OCI-LY3 (cell line): ENCODE results near the gene GPR146.

ENCODE experiments used
- H2AFZ ChIP-seq: fragments of 200-600, 300-600 bp; shearing (Covaris generic); 2 replicates; pipeline ENCODE4 v1.6.0; 2014; ENCODE audit warnings: antibody characterized with exemption, low read depth, low read length
- H3K27ac ChIP-seq: fragments of 200-600, 300-600 bp; sonication (generic); 2 replicates; pipeline ENCODE4 v1.5.1; 2014; ENCODE audit warnings: mild to moderate bottlenecking, low read length, moderate library complexity, mixed read lengths
- H3K27me3 ChIP-seq: fragments of 200-600, 300-600 bp; sonication (generic); 2 replicates; pipeline ENCODE4 v1.6.1; 2014; ENCODE audit warnings: low read depth, low read length, mixed read lengths
- H3K36me3 ChIP-seq: fragments of 200-600, 300-600 bp; sonication (generic); replicated peaks from 2 replicates; pipeline ENCODE3; 2014; ENCODE audit warnings: low read depth, low read length, mixed read lengths
- H3K4me1 ChIP-seq: fragments of 300-600, 200-600 bp; sonication (generic); 2 replicates; pipeline ENCODE4 v1.6.1; 2014; ENCODE audit warnings: low read length, mixed read lengths
- H3K4me2 ChIP-seq: fragments of 200-600, 300-600 bp; sonication (generic); 2 replicates; pipeline ENCODE4 v1.6.1; 2014; ENCODE audit warnings: low read length, mixed read lengths
- H3K4me3 ChIP-seq: fragments of 300-600, 200-600 bp; sonication (generic); 2 replicates; pipeline ENCODE4 v1.5.1; 2014; ENCODE audit warnings: antibody characterized with exemption, mild to moderate bottlenecking, low read length, moderate library complexity
- H3K79me2 ChIP-seq: fragments of 300-600, 200-600 bp; shearing (Covaris generic); 2 replicates; pipeline ENCODE4 v1.6.1; 2014; ENCODE audit warnings: mild to moderate bottlenecking, low read length, mixed read lengths
- H3K9ac ChIP-seq: fragments of 300-600, 200-600 bp; shearing (Covaris generic); 2 replicates; pipeline ENCODE4 v1.6.0; 2014; ENCODE audit warnings: mild to moderate bottlenecking, low read length, moderate library complexity
- H3K9me3 ChIP-seq: fragments of 200-600, 300-600 bp; shearing (Covaris generic); 2 replicates; pipeline ENCODE4 v1.6.1; 2014; ENCODE audit warnings: low read length, mixed read lengths; ENCODE audit not compliant: insufficient read depth
- H4K20me1 ChIP-seq: fragments of 200-600, 300-600 bp; sonication (generic); 2 replicates; pipeline ENCODE4 v1.6.1; 2016; ENCODE audit warnings: low read length, mixed read lengths; ENCODE audit not compliant: insufficient read depth
- CTCF ChIP-seq: fragments of 200-600, 300-600 bp; sonication (generic); IDR thresholded peaks from 2 replicates; pipeline ENCODE4 v1.5.1; 2014; ENCODE audit warnings: antibody characterized with exemption, low read length, low read depth
- EZH2phosphoT487 ChIP-seq: fragments of 200-600 bp; shearing (Covaris generic); IDR thresholded peaks from 2 replicates; pipeline ENCODE4 v1.6.1; 2018; ENCODE audit warnings: antibody characterized with exemption, mixed run types, low read depth

The GPR146 gene

GRCh38 chr7:996079-996872, 48.1 kb upstream of the GPR146 start:
- Histone ChIP-seq H3K4me1 (peaks cover 13% of the 10 kb centered on the region), H3K79me2 (no peaks in the 10 kb centered on the region), H3K27me3 (no peaks in the 10 kb centered on the region), H3K9ac (no peak overlapping the region), H3K9me3 (no peaks in the 10 kb centered on the region), H3K27ac (no peak overlapping the region), H3K4me3 (no peak overlapping the region), H2AFZ (no peak overlapping the region), H3K4me2 (no peak overlapping the region), H3K36me3 (no peaks in the 10 kb centered on the region), H4K20me1 (no peaks in the 10 kb centered on the region)
- TF ChIP-seq EZH2phosphoT487 (no peak), CTCF (no peak)

- no peak overlapping the region for H2AFZ ChIP-seq
- H3K4me3 ChIP-seq: no peak overlapping the region
- no peak overlapping the region for H3K27ac ChIP-seq
- no peaks in the 10 kb centered on the region for H3K79me2 ChIP-seq
- no peaks in the 10 kb centered on the region for H3K9me3 ChIP-seq
- H3K4me2 ChIP-seq: no peak overlapping the region
- H3K36me3 ChIP-seq: no peaks in the 10 kb centered on the region
- no peaks in the 10 kb centered on the region for H3K27me3 ChIP-seq
- no peaks in the 10 kb centered on the region for H4K20me1 ChIP-seq
- H3K9ac ChIP-seq: no peak overlapping the region
- peaks cover 13% of the 10 kb centered on the region for H3K4me1 ChIP-seq
- TF ChIP-seq EZH2phosphoT487: no peak
- no peak for TF ChIP-seq CTCF
Observed at GRCh38 chr7:997404-998395, 46.6 kb upstream of the GPR146 start.

GRCh38 chr7:999149-999879, 45.0 kb upstream of the GPR146 start:
- Histone ChIP-seq H3K27ac (no peak overlapping the region), H3K9me3 (no peaks in the 10 kb centered on the region), H3K4me2 (no peak overlapping the region), H3K79me2 (no peaks in the 10 kb centered on the region), H3K4me1 (peaks cover 9% of the 10 kb centered on the region), H2AFZ (no peak overlapping the region), H3K36me3 (no peaks in the 10 kb centered on the region), H3K9ac (no peak overlapping the region), H3K4me3 (no peak overlapping the region), H4K20me1 (no peaks in the 10 kb centered on the region), H3K27me3 (no peaks in the 10 kb centered on the region)
- TF ChIP-seq CTCF (no peak), EZH2phosphoT487 (no peak)
